Stomach (tissue), 4 donors: ENCODE measurements around the gene SLC28A1.

Experiments
- CTCF ChIP-seq, 7 experiments: fragments of 450-650 bp in 4 of 7; fragments of 200-600 bp in 3 of 7; sonication (generic) in 3 of 7; IDR thresholded peaks; one replicate each; pipeline ENCODE4 v1.5.1; 2016 to 2019; ENCODE audit warnings: antibody characterized with exemption in 7 of 7, control low read depth in 2 of 7, mild to moderate bottlenecking in 1 of 7
- EP300 ChIP-seq: sonication (generic); formaldehyde crosslinking; IDR thresholded peaks from one replicate; pipeline ENCODE4 v1.6.1; 2017; ENCODE audit warnings: antibody characterized with exemption
- POLR2A ChIP-seq, 4 donors: fragments of 450-650 bp; IDR thresholded peaks; one replicate each; pipeline ENCODE4 v1.6.1; 2016; ENCODE audit warnings: antibody characterized with exemption in 4 of 4, control low read depth in 2 of 4, mild to moderate bottlenecking in 1 of 4, moderate library complexity in 1 of 4
- POLR2AphosphoS5 ChIP-seq, 3 donors: sonication (generic); formaldehyde crosslinking; IDR thresholded peaks; one replicate each; pipeline ENCODE4 v1.6.1; 2016; ENCODE audit warnings: antibody characterized with exemption in 3 of 3

- TF ChIP-seq POLR2AphosphoS5 (IDR thresholded peaks at IDR 0.05) (no peak), EP300 (no peak), CTCF (IDR thresholded peaks at IDR 0.05) (no peak), POLR2A (IDR thresholded peaks at IDR 0.05) (no peak)
Measured at GRCh38 chr15:84951736-84952135, 67.3 kb downstream of the SLC28A1 start.
